NCI-H1930 (cell line): ENCODE results near the gene NOL11.
"Not testable (repeated sequence)": the region's sequence is repeated elsewhere in the genome, so short reads cannot be mapped to it uniquely, and the experiment has no call there.

Experiments
- DNase-seq, 2 experiments: peaks; one replicate each; lab custom pipeline; 2025; lab: John Stamatoyannopoulos, UW

The NOL11 gene

GRCh38 chr17:67754001-67754400 is 36.3 kb downstream of the NOL11 start:
- no peak for DNase-seq

- not testable (repeated sequence) for DNase-seq
These were observed 37.0 kb downstream of the NOL11 start for GRCh38 chr17:67754686-67755085.

GRCh38 chr17:67756766-67757165 is 39.0 kb downstream of the NOL11 start:
- not testable (repeated sequence) for DNase-seq

- no peak for DNase-seq
These were observed 41.8 kb downstream of the NOL11 start for GRCh38 chr17:67759355-67760171.

- no peak for DNase-seq
These were observed 47.9 kb downstream of the NOL11 start for GRCh38 chr17:67765623-67766022.

GRCh38 chr17:67769231-67769630 is 51.5 kb downstream of the NOL11 start:
- DNase-seq: no peak

GRCh38 chr17:67770539-67770938 is 52.8 kb downstream of the NOL11 start:
- no peak for DNase-seq

GRCh38 chr17:67772679-67773078 is 54.9 kb downstream of the NOL11 start:
- no peak for DNase-seq

- DNase-seq: no peak
These were observed 55.5 kb downstream of the NOL11 start for GRCh38 chr17:67773246-67773645.

- peak in 1 of 2 experiments; percentile 3 for DNase-seq
These were observed 61.4 kb downstream of the NOL11 start for GRCh38 chr17:67779098-67779672.

GRCh38 chr17:67784364-67785121 is 66.8 kb downstream of the NOL11 start:
- DNase-seq: no peak

- DNase-seq: no peak
These were observed 67.4 kb downstream of the NOL11 start for GRCh38 chr17:67785122-67785477.

- DNase-seq: no peak
These were observed 67.8 kb downstream of the NOL11 start for GRCh38 chr17:67785504-67785903.
